Measurements from ENCODE around the gene GZMM. TPM values are rescaled to one million over a fixed set of nuclear protein-coding genes. Genes with fewer than 3 reads are reported as not detected.

The GZMM gene
- not detected in 2 replicates for total RNA-seq

DNA sequence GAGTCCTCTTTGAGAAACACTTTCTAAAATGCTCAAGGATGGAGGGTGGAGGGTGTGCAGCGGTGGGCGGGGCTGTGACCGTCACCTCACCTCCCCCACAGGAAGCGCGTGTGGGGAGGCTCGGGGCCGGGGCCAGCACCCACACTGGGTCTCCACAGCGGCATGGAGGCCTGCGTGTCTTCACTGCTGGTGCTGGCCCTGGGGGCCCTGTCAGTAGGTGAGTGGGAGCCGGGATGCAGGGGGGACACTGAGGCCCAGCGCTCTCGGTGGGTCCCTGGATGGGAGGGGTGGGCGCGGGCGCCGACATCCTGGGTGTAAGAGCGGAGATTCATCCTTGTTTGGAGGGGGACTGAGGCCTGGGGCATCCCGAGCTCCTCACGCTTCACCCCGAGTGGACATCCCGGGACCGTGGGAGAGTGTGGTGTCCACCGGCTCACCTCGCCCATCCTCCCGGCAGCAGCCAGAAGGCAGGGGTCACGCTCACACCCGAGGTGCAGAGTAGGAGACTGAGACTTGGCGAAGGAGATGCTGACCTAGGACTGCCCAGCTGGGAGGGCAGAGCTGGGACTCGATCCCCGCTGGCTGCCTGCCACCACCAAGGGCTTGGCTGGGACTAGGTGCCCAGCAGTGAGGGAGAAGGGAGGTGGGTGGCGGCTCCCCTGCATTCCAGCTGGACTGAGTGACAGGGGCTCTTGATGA is at the start of gene GZMM:
TSS of gene GZMM (plus strand) at position 144 of the 699 bp plus-strand sequence. CDS start at position 163, 19 bp downstream.

GRCh38 chr19:496112-496665 is 47.7 kb upstream of the GZMM start, which contains the start of gene MADCAM1:
Gene MADCAM1, plus strand, starts transcription at chr19:496486. Its CDS starts 14 bp downstream, at chr19:496500.

GRCh38 chr19:507286-508203 is 36.3 kb upstream of the GZMM start, which contains the start of gene TPGS1:
Gene TPGS1, plus strand, starts transcription at chr19:507497. Its CDS starts 10 bp downstream, at chr19:507507.

DNA sequence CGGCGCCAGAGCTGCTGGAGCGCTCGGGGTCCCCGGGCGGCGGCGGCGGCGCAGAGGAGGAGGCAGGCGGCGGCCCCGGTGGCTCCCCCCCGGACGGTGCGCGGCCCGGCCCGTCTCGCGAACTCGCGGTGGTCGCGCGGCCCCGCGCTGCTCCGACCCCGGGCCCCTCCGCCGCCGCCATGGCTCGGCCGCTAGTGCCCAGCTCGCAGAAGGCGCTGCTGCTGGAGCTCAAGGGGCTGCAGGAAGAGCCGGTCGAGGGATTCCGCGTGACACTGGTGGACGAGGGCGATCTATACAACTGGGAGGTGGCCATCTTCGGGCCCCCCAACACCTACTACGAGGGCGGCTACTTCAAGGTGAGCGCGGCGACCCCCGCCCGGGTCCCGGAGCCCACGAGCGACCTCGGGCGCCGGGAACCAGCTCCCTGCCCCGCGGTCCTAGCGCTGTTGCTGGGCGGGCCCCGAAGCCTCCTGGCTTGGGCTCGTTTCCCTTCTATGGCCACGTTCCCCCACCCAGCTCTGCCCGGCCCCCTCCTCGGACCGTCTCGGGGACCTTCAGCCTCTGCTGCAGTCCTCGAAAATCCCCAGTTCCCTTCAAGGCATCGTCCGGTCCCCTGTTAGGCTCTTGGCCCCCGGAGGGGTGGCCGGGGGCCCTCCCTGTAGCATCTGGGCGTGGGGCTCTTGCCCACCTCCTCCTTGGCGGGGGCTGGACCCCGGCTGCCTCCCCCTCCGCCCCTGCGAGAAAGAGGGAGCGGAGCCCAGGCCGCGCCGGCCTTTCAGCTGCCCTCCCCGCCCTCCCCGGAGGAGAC is 11.9 kb upstream of the GZMM start, which contains the start of gene CDC34:
TSS of gene CDC34 (plus strand) at position 8 of the 808 bp plus-strand sequence. CDS start at position 180, 172 bp downstream.

GRCh38 chr19:572140-572742 is 28.4 kb downstream of the GZMM start, which contains the start of gene BSG:
Gene BSG, plus strand, starts transcription at chr19:572596. Its CDS starts 39 bp downstream, at chr19:572635.

DNA sequence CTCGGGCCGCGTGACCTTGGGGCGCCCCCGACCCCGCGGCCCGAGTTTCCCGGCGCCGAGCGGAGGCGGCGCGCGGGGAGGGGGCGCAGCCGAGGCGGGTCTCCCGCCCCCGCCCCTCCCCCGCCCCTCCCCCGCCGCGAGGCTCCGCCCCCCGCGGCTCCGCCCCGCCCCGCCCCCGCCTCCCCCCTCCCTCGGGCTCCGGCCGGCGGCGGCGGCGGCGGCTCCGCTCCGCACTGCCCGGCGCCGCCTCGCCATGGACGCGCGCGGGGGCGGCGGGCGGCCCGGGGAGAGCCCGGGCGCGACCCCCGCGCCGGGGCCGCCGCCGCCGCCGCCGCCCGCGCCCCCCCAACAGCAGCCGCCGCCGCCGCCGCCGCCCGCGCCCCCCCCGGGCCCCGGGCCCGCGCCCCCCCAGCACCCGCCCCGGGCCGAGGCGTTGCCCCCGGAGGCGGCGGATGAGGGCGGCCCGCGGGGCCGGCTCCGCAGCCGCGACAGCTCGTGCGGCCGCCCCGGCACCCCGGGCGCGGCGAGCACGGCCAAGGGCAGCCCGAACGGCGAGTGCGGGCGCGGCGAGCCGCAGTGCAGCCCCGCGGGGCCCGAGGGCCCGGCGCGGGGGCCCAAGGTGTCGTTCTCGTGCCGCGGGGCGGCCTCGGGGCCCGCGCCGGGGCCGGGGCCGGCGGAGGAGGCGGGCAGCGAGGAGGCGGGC is 46.0 kb downstream of the GZMM start, which contains the start of gene HCN2:
TSS of gene HCN2 (plus strand) at position 189 of the 703 bp plus-strand sequence. CDS start at position 254, 65 bp downstream.

Other genes with a start within 250 kb of the GZMM start
- 7.8 and 9.0 TPM in 2 replicates for gene MIER2, start 199.3 kb upstream of the GZMM start, total RNA-seq
- not detected in 2 replicates for gene C2CD4C, start 134.9 kb upstream of the GZMM start, total RNA-seq
- 0.32 and 0.54 TPM in 2 replicates for gene SHC2, start 83.0 kb upstream of the GZMM start, total RNA-seq
- not detected in 2 replicates for gene MADCAM1, start 47.6 kb upstream of the GZMM start, total RNA-seq
- gene TPGS1, start 36.6 kb upstream of the GZMM start, total RNA-seq = 28.5 and 35.2 TPM in 2 replicates
- 65.9 and 77.4 TPM in 2 replicates for gene CDC34, start 12.3 kb upstream of the GZMM start, total RNA-seq
- 919 and 936 TPM in 2 replicates for gene BSG, start 28.5 kb downstream of the GZMM start, total RNA-seq
- gene HCN2, start 45.8 kb downstream of the GZMM start, total RNA-seq = 4.2 and 5.6 TPM in 2 replicates
- gene POLRMT, start 89.5 kb downstream of the GZMM start, total RNA-seq = 14.3 and 21.5 TPM in 2 replicates
- not detected in 2 replicates for gene FGF22, start 95.8 kb downstream of the GZMM start, total RNA-seq
- 63.5 and 64.1 TPM in 2 replicates for gene RNF126, start 119.2 kb downstream of the GZMM start, total RNA-seq
- gene FSTL3, start 132.3 kb downstream of the GZMM start, total RNA-seq = 59.1 and 82.9 TPM in 2 replicates
- not detected in 2 replicates for gene PRSS57, start 151.4 kb downstream of the GZMM start, total RNA-seq
- gene PALM, start 164.9 kb downstream of the GZMM start, total RNA-seq = 50.1 and 56.9 TPM in 2 replicates
- not detected in 2 replicates for gene MISP, start 207.1 kb downstream of the GZMM start, total RNA-seq